Cardiac muscle cell (in vitro differentiated cells and primary cell): Measurements from ENCODE around the gene OR10A6. TPM values are rescaled to one million over a fixed set of nuclear protein-coding genes. Genes with fewer than 3 reads are reported as not detected.
A peak's percentile ranks its signal among the peaks of the same experiment; 100 is the strongest.

Source experiments
- DNase-seq, 2 donors: peaks; one replicate each; pipeline versions ENCODE4 v3.0.0 to v3.0.0-alpha.2; 2010 to 2017; ENCODE audit warnings: low read depth in 1 of 2, low spot score in 1 of 2
- H3K27ac ChIP-seq: fragments of 200-600 bp; sonication (generic); 2 replicates; pipeline ENCODE4 v1.5.1; 2016
- H3K27me3 ChIP-seq: fragments of 200-600 bp; sonication (generic); 2 replicates; pipeline ENCODE4 v1.6.0; 2016; ENCODE audit warnings: control low read depth
- H3K36me3 ChIP-seq: fragments of 200-600 bp; sonication (generic); 2 replicates; pipeline ENCODE4 v1.5.1; 2016; ENCODE audit warnings: control low read depth
- H3K4me1 ChIP-seq: fragments of 200-600 bp; sonication (generic); 2 replicates; pipeline ENCODE4 v1.8.1; 2017; ENCODE audit warnings: low read depth, mild to moderate bottlenecking, mixed run types
- H3K4me3 ChIP-seq: fragments of 200-600 bp; sonication (generic); 2 replicates; pipeline ENCODE4 v1.5.1; 2016; ENCODE audit warnings: mild to moderate bottlenecking
- H3K9me3 ChIP-seq: fragments of 200-600 bp; sonication (generic); 2 replicates; pipeline ENCODE4 v1.5.1; 2017; ENCODE audit warnings: low read depth, mild to moderate bottlenecking, control low read depth
- CTCF ChIP-seq: IDR thresholded peaks from 2 replicates; pipeline ENCODE4 v1.5.1; 2012; ENCODE audit warnings: low read depth, mild to moderate bottlenecking, low read length
- polyA plus RNA-seq: library from polyadenylated mRNA; unstranded; fragments of >200 nt; fragmentation: Nextera tagmentation; extraction: Ambion mirVana; gene quantifications from 2 replicates; pipeline ENCODE4 v1.2.1, GENCODE V29; 2016
- total RNA-seq: library from RNA; depleted of rRNA; stranded (reverse); fragments of >200 nt; gene quantifications from 2 replicates; pipeline ENCODE4 v1.2.3, GENCODE V29; 2016

OR10A6 gene
- total and polyA plus RNA-seq, 2 experiments from 2014 or later, result not detected

DNA sequence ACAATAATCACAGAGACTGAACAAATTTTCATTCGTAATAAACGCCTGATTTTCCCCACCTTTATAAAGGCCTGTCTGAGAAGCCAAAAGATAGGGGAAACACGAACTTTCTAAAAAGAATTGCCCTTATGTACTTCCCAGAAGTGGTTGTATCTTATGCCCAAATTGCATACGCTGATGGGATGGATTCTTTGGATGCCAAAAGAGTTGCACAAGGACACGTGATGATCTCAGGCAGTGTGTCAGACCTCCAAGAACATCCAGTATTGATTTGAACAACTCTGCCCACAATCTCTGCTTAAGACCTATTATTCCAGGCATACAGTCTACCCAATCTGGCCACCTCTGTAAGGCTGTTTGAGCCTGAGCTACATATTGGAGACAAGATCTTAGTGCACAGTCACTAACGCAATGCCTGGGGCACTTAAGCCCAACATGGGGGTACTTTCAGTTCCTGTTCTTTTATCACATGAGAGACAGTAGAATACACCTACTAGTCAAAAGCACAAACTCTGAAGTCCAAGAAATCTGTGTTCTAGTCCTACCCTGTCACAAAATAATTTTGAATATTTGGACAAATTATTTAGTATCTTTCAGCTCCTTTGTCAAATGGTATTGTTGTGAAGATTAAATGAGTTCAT is 38.9 kb downstream of the OR10A6 start:
- peak in 1 of 2 donors; percentile 68 for DNase-seq
- Histone ChIP-seq H3K4me3 (no peak overlapping the region), H3K36me3 (no peaks in the 10 kb centered on the region), H3K27ac (no peak overlapping the region), H3K27me3 (no peaks in the 10 kb centered on the region), H3K9me3 (no peaks in the 10 kb centered on the region), H3K4me1 (no peaks in the 10 kb centered on the region)
- TF ChIP-seq CTCF, result no peak

DNA sequence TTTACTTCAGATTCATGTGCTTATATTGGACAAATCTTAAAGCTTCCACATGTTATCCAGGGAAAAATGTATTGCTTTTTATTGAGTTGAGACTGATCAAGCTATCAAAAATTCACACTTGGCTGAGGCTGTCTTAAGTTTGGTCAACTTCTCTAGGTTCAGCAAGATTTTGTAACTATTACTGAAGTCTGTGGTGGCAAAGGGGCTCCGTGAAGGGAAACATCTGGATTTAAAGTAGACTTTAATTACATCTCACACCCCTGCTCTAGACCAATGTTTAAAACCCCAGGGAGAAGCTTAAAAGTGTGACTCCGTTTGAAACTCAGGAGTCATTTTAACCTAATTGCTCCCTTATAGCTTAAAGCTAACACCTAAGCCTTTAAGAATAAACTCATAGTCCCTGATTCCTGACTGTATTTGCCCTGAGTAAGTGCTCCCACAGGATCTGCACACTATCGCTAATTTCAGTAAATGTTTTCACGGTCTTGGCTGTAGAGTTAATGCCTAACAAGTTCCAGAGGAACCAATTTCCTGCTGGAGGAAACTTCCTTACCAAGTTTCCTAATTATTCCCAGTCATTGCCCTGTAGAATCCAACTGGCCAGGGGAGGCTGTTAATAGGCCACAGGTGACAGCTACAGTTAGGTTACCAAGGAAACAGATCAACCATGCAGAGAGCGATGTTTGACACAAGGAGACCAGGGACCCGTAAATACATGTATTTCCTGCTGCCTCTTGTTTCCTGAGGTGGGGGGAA is 40.5 kb downstream of the OR10A6 start:
- H3K4me3 ChIP-seq, result no peak overlapping the region
- TF ChIP-seq CTCF, result no peak
- H3K9me3 ChIP-seq, result no peaks in the 10 kb centered on the region
- no peaks in the 10 kb centered on the region for H3K27me3 ChIP-seq
- no peaks in the 10 kb centered on the region for H3K36me3 ChIP-seq
- no peak overlapping the region for H3K27ac ChIP-seq
- no peaks in the 10 kb centered on the region for H3K4me1 ChIP-seq
- no peak for DNase-seq

- TF ChIP-seq CTCF, result no peak
- H3K36me3 ChIP-seq, result no peaks in the 10 kb centered on the region
- no peak overlapping the region for H3K4me3 ChIP-seq
- H3K4me1 ChIP-seq, result no peaks in the 10 kb centered on the region
- no peaks in the 10 kb centered on the region for H3K9me3 ChIP-seq
- H3K27ac ChIP-seq, result no peak overlapping the region
- DNase-seq, result no peak
- no peaks in the 10 kb centered on the region for H3K27me3 ChIP-seq
These were observed 41.1 kb downstream of the OR10A6 start for GRCh38 chr11:7889985-7890384.

- no peak overlapping the region for H3K4me3 ChIP-seq
- no peak for TF ChIP-seq CTCF
- DNase-seq, result no peak
- H3K9me3 ChIP-seq, result no peaks in the 10 kb centered on the region
- no peaks in the 10 kb centered on the region for H3K4me1 ChIP-seq
- no peak overlapping the region for H3K27ac ChIP-seq
- H3K36me3 ChIP-seq, result no peaks in the 10 kb centered on the region
- no peaks in the 10 kb centered on the region for H3K27me3 ChIP-seq
These were observed 48.2 kb downstream of the OR10A6 start for GRCh38 chr11:7882860-7883259.

Other genes starting within 250 kb of the OR10A6 start
- not detected in 2 replicates for gene OVCH2, start 224.8 kb downstream of the OR10A6 start, total RNA-seq
- gene OVCH2, start 224.8 kb downstream of the OR10A6 start, polyA plus RNA-seq, result not detected in 2 replicates
- not detected in 2 replicates for gene OR5P2, start 134.3 kb downstream of the OR10A6 start, total RNA-seq
- not detected in 2 replicates for gene OR5P2, start 134.3 kb downstream of the OR10A6 start, polyA plus RNA-seq
- not detected in 2 replicates for gene OR5P3, start 100.4 kb downstream of the OR10A6 start, total RNA-seq
- gene OR5P3, start 100.4 kb downstream of the OR10A6 start, polyA plus RNA-seq, result not detected in 2 replicates
- gene OR10A3, start 10.4 kb upstream of the OR10A6 start, total RNA-seq, result not detected in 2 replicates
- not detected in 2 replicates for gene OR10A3, start 10.4 kb upstream of the OR10A6 start, polyA plus RNA-seq
- gene NLRP10, start 34.2 kb upstream of the OR10A6 start, total RNA-seq, result not detected in 2 replicates
- not detected in 2 replicates for gene NLRP10, start 34.2 kb upstream of the OR10A6 start, polyA plus RNA-seq
- 271 and 306 TPM in 2 replicates for gene EIF3F, start 56.1 kb upstream of the OR10A6 start, total RNA-seq
- gene EIF3F, start 56.1 kb upstream of the OR10A6 start, polyA plus RNA-seq, result 150 and 215 TPM in 2 replicates
- 22.9 and 48.2 TPM in 2 replicates for gene TUB, start 149.9 kb upstream of the OR10A6 start, total RNA-seq
- 6.7 and 16.1 TPM in 2 replicates for gene TUB, start 149.9 kb upstream of the OR10A6 start, polyA plus RNA-seq
- 8.7 and 14.3 TPM in 2 replicates for gene RIC3, start 237.8 kb upstream of the OR10A6 start, total RNA-seq
- gene RIC3, start 237.8 kb upstream of the OR10A6 start, polyA plus RNA-seq, result 12.4 and 22.1 TPM in 2 replicates